Activated naive CD4-positive, alpha-beta T cell treated with anti-CD3 and anti-CD28 coated beads, Interleukin-2, amount 50 U/mL, for 16 hours (primary cell): ENCODE results near the gene DNAH8.
A peak's percentile ranks its signal among the peaks of the same experiment; 100 is the strongest.
"Not testable (repeated sequence)": the region's sequence is repeated elsewhere in the genome, so short reads cannot be mapped to it uniquely, and the experiment has no call there.

Experiments
- DNase-seq: peaks from one replicate; pipeline ENCODE4 v3.0.0-alpha.2; 2020

Gene DNAH8

GRCh38 chr6:38715016-38715689 is at the start of gene DNAH8:
DNAH8 (plus strand) TSS chr6:38715311; CDS start chr6:38722810, 7,499 bp downstream.
- no peak for DNase-seq

- peak; percentile 14 for DNase-seq
Measured at GRCh38 chr6:38671885-38672467, 43.1 kb upstream of the DNAH8 start.

DNA sequence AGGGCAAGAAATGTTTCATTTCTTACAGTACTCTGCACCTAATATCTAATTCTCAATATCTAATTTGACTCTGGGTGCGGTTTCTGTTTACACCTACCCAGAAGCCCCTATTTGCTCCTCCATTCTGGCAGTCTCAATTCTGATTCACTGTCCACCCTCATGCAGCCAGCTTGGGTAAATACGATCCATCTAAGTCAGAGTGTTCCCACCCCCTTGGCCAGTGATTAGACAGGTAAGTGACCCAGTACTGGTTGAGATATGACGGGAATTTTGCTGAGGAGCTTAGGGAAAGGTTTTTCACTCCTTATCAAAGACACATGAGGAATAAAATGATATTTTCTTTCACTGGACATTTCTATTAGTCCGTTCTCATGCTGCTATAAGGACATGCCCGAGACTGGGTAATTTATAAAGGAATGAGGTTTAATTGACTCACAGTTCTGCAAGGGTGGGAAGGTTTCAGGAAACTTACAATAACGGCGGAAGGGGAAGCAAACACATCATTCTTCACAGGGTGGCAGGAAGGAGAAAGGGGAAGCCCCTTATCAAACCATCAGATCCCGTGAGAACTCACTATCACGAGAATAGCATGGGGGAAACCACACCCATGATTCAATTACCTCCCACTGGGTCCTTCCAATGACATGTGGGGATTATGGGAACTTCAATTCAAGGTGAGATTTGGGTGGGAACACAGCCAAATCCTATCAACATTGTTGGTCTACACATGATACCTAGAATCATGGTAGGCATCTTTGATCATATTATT is 41.5 kb upstream of the DNAH8 start:
- DNase-seq = no peak

GRCh38 chr6:38676236-38676973 is 38.7 kb upstream of the DNAH8 start:
- DNase-seq = no peak

GRCh38 chr6:38676974-38677544 is 38.1 kb upstream of the DNAH8 start:
- no peak for DNase-seq

GRCh38 chr6:38678178-38678760 is 36.8 kb upstream of the DNAH8 start:
- no peak for DNase-seq

DNA sequence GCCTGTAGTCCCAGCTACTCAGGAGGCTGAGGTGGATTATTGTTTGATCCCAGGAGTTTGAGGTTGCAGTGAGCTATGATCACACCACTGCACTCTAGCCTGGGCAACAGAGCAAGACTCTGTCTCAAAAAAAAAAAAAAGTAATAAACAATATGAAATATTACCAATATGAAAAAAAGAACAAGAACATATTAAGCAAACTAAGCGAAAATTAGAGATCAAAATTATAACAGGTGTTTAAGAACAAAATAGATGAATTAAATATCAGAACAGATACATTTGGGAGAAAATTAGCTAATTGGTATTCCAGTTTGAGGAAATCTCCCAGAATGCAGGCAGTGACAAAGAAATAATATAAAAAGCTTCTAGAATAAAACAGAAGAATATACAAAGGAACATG is 35.4 kb upstream of the DNAH8 start:
- no peak for DNase-seq

DNA sequence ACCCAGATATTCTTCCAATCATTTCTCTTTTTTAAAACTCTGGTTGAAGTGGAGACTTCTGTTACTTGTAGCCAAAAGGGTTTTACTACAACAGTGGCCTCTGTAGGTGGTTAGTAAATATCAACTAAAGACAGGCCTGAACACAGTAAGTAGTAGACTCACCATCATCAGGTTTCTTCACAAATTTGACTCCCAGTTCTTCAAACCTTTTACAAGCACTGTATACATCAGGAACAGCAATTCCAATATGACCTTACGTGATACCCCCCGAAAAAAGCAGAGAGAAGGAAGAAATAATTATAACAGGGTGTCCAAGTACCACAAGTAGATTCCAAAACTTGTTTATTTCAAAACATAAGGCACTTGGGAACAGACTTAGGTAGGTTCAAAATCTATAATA is 33.3 kb upstream of the DNAH8 start:
- DNase-seq = no peak

- no peak for DNase-seq
Measured at GRCh38 chr6:38684237-38684636, 30.9 kb upstream of the DNAH8 start.

DNA sequence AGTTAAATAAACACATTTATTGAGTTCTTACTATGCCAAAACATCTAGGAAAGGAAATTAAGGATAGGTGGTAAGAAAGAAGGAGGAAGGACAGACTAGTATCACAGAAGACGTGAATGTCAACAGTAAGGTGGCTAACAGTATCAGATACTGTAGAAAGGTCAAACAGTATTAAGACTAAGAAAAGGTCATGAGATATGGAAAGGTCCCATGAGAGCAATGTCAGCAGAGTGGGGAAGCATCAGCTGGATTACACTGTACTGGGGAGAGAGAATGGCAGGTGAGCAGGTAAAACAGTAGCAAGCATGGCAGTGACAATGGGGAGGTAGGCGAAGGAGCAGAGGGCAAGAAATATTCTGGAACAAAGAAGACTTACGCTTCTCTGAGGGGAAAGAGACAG is 30.2 kb upstream of the DNAH8 start:
- DNase-seq = no peak

DNA sequence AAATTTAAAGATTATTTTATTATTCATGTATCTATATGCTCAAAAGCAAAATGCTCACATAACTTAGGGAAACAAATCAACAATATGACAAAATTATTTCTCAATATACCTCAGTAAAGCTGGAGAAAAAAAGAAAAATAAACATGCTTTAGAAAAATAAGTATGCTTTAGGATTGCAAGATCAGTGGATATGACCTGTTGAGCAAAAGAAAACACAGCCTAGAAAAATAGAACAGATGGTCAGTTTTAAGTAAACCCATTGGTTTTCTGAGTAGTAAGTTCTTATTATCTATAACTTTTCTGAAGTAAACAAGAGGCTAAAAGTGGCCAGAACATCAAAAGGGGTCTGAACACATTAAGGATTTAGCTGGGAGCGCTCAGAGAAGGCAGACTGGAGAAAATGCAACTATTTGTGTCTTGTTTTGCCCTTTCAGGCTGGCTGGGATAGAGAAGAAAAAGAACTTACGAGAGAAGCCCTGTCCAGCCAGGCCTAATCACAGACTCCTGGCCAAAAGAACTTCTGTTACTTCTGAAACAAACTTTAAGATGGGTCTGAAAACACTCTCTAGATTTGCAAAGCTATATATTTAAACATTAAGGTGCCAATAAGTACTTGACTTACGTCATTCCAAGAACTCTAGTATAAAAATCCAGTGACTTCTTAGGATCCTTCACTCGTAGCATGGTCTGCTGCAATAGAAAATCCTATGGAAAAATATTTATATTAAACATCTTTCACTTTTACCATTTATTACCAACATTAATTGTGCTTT is 28.7 kb upstream of the DNAH8 start:
- no peak for DNase-seq

DNA sequence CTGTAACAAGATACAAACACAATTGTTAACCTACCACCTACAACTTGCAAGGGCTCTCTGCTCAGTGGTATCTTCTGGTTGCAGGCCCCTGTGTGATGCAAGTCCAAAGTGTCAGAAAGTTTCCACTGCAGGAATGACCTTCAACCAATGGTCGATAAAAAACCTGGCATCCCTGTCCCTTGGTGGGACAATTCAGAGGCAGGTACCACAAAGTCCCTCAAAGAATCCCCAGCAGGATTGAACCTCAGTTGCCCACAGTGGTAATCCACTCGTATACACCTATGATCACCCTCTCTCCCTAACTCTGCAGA is 28.1 kb upstream of the DNAH8 start:
- no peak for DNase-seq

GRCh38 chr6:38687549-38687948 is 27.6 kb upstream of the DNAH8 start:
- no peak for DNase-seq

- DNase-seq = no peak
Measured at GRCh38 chr6:38688579-38689087, 26.5 kb upstream of the DNAH8 start.

DNA sequence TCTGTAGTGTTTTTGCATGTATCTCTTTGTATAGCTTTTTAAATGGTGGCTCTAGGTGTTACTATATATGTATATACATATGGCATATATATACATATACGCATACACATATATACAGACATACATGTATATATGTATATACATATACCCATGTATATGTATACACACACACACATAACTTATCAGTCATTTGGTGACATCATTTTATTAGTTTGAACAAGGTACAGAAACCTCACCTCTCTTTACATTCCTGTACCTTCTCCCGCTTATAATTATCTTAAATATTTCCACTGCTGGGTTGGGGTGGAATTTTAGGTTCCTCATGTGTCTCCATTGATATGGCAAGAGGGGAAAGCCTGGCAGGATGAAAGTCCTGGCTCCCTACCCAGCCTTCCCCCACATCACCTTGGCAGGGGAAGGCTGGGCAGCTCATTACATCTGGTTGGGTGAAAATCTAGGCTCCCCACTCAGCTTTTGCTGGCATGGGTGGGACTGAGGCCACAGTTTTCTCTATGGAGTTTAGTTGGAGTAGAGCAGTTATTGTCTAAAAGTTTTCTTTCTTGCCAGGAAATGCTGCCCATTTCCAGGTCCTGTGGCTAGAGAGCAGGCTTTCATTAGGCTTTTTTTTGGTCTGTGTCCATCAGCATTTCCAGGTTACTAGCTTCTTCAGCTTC is 19.7 kb upstream of the DNAH8 start:
- DNase-seq = no peak

DNA sequence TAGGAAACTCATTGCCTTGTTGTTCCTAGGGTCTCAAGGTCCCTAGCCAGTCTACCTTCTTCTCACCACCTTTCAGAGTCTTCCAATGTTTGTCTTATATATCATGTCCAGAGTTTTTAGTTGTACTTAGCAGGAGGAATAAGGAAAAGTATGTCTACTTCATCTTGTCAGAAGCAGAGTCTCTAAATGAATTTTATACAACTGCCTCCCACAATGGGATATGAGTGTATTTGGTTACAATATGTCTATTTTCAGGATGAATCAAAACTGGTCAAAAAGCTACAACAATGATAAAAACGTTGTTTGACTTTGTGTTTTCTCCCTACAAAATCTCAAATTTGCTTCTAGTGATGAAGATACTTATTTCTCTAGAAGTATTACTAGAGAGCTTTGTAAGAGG is 19.2 kb upstream of the DNAH8 start:
- no peak for DNase-seq

DNA sequence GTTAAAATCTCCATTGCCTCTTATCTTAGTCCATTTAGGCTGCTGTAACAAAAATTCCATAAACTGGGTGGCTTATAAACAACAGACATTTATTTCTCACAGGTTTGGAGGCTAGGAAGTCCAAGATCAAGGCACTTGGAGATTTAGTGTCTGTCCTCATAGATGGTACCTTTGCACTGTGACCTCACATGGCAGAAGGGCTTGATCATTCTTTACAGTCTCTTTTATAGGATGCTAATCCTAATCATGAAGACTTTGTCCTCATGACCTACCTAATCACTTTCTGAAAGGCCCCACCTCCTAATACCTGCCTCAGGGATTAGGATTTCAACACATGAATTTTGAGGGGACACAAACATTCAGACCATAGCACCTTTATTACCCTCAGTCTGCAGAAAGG is 18.8 kb upstream of the DNAH8 start:
- DNase-seq = no peak

DNA sequence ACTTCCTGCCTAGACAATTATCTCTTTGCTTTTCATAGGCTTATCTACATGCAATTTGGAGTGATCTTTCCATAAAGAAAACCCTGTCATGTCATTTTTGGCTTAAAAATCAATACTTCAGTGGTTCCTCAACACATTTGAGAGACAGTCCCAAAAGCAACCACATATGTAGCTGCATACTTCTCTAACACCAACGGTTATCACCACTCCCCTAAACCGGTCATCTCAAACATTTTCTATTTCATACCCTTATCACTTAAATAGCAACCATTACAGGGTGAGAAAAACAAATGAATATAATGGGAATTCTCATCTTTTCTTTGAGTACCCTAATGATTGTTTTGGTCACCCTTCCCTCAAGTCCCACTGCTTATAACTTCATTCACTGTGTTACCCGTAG is 17.3 kb upstream of the DNAH8 start:
- no peak for DNase-seq

GRCh38 chr6:38699702-38700101 is 15.4 kb upstream of the DNAH8 start:
- DNase-seq = not testable (repeated sequence)

DNA sequence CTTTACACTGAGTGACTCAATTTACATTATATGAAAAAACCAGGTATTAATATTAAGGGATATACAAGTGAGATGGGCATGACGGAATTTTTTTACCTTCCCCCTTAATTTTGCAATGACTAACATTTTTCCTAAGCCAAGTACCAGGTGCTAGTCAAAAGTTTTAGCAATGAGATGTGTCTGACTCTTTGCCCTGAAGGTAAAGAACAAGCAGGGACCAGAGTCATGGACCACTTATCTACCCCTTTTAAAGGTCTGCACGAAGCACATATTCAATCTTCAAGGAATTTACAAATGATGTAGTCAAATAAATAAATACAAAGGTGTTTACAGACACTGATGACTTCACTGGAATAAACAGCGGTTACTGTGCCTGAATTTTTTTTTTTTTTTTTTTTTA is 13.6 kb upstream of the DNAH8 start:
- DNase-seq = no peak
